T-helper 22 cell (primary cell): ENCODE data around the gene IQSEC1.

Experiments used
- DNase-seq: peaks from one replicate; pipeline ENCODE4 v3.0.0-alpha.2; 2020; ENCODE audit warnings: low read depth

The IQSEC1 gene

DNA sequence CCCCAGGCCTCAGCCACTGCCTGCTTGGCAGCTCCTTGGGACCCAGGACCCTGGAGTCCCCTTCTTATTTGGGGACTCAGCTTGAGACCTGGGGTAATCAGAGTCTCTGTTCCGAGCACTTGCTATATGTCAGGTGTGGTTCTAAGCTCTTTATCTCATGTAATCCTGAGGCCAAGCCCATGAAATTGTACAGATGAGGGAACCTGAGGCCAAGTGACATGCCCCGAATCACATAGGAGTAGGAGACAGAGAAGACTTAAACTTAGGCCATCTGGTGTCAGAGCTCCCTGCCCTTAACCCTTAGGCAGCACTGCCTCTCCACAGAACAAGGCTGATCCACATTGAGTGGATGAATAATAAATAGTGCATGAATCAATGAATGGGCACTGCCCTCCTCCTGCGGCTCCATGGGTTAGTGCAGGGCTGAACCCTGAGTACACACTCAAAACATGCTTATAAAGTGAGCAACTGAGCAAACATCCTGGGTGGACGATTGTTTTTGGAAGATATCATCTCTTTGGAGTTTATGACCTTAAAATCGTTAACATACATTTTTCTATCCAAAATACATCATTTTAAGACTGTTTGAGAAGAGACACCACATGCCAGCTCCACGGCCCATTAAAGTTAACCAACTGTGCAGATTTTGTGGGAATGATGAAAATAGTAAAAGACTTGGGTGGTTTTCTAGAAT is 33.2 kb upstream of the IQSEC1 start:
- DNase-seq: no peak

DNA sequence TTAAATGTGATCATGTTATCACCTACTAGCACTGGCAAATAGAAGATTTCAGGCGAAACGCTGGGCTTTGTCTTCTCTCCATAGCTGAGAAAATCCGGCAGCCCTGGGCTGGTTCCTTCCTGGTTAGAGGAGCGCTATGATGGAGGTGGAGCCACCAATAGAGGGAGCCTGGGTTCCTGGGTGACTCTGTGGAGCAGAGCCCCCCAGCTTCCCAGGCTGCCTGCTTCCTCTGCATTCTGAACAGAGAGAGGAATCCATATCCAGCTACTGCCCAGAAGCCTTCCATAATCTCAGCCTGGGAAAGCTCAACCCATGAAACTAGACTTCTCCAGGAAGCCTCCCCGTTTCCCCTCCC is 32.6 kb upstream of the IQSEC1 start:
- no peak for DNase-seq

DNA sequence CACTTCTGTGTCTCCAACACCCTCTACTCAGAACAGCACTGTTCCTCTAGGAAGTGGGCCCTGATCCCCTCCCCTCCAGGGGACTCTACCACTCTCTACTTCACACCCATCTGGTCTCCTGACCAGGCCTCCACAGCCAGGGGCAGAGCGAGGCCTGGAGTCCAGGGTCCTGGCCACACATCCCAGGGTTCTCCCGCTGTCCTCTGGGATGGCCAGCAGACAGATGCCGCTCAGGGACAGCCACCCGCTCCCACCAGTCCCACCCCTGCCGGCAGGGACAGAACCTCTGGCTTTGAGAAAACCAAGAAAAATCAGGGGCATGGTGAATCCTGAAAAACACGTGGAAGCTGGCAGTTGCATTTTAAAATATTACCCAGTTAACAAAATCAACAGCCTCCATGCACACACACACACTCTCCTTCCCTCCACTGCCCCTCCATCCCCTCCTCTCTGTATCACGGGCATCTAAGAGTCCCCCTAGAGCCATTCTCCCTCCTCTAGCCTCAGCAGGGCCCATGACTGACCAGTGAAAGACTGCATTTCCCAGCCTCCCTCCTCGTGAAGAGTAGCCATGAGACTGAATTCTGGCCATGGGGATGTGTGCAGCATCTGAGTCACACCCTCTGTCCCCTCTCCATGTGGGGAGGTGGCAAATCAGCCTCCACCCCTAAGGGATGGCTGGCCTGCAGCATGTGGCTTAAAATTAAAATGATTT is 32.1 kb upstream of the IQSEC1 start:
- no peak for DNase-seq

DNA sequence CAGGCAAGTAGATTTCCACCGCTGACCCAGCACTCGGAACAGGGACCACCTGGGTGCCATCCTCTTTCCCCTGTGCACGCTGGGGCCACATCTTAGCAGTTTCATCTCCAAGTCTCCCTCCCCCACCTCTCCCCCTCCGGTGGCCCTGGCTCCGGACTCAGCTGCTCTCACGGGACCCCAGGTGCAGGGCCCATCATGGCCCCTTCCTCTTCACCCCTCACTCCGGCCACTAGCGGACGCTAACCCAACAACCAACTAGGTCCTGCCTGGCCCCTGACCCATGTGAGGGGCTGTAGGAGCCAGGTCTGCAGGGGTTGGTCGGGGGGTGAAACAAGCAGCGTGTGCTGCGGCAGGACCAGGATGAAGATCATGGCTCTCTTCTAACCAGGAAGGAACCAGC is 31.3 kb upstream of the IQSEC1 start:
- no peak for DNase-seq

DNA sequence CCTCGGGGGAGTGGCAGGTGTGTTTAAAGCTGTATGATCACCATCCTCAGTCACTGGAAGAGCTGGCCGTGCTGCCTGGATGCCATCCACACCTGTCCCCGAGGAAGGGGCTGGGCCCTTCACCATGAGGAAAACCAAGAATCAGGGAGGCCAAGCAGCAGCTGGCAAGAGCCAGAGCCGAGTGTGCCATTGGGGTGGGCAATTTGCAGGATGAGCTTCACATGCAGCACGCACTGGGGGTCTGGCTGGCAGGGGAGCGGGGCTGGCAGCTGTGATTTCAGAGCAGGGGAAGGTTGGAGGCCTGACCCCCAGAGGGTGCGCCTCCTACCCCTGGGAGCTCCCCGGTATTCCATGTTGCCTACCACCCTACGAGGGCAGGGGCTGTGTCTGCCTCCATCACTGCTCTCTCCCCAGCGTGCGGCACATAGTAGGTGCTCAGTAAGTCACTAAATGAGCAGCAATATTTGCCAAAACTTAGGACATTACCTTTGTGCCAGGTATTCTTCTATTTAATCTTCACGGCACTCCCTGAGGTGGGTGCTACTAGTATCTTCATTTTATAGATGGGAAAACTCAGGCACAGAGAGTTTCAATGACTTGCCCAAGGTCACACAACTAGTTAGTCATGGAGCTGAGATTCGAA is 30.3 kb upstream of the IQSEC1 start:
- no peak for DNase-seq

DNA sequence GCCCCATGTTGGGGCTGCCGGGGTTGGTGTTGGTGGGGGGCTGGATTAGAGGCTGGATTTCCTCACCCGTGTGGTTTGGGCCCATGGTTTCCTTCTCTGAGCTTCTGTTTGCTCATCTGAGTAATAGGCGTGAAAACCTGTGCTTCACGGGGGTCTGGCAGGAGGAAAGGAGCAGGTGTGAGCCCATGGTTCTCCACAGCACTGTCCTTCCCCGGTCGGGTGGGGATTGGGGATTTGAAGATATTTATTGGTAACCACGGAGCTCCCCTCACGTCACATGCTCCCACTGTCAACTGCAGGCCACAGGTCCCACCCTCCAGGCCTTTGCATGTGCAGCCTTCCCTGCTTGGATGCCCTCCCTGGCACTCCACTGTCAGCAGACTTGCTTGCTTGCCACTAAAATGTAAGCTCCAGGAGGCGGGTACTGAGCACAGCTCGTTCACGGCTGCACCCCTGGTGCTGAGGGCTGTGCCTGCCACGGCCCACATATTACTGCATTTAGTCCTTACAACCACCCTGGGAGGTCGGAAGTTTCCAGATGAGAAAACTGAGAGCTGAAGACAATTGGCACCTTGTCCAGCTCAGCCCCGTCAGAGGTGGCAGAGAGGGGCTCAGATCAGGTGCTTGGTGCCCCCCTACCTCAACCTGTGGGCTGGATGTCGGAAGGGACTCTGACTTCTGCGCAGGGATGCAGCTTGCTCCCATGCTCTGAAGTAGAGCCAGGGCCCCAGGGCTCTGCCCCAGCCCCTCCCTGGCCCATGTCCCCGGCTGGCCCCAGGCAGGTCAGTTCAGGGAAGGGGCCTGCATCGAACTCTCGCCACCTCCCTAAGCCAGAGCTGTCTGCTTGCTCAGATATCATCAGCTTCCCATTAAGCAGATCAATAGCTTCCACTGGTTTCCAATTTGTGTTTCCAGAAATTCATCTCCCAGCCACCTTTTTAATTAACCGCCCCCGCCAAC is 29.4 kb upstream of the IQSEC1 start:
- DNase-seq: no peak

DNA sequence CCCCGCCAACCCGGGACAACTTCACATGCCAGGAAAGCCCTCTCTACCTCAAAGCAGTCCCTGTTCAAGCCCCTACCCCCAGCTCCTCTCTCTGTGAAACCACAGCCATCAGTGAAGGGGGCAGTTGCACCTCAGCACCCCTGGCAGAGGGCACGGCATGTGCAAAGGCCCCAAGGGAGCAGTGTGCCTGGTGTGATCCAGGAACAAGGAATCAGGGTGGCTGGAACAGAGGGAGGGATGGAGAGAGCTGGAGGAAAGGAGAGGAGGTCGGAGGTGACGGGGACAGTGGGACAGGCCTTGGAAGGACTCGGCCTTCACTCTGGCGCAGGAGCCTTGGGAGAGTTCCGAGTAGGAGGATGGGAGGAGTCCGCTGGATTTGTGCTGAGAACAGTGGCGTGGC is 26.5 kb upstream of the IQSEC1 start:
- DNase-seq: no peak

DNA sequence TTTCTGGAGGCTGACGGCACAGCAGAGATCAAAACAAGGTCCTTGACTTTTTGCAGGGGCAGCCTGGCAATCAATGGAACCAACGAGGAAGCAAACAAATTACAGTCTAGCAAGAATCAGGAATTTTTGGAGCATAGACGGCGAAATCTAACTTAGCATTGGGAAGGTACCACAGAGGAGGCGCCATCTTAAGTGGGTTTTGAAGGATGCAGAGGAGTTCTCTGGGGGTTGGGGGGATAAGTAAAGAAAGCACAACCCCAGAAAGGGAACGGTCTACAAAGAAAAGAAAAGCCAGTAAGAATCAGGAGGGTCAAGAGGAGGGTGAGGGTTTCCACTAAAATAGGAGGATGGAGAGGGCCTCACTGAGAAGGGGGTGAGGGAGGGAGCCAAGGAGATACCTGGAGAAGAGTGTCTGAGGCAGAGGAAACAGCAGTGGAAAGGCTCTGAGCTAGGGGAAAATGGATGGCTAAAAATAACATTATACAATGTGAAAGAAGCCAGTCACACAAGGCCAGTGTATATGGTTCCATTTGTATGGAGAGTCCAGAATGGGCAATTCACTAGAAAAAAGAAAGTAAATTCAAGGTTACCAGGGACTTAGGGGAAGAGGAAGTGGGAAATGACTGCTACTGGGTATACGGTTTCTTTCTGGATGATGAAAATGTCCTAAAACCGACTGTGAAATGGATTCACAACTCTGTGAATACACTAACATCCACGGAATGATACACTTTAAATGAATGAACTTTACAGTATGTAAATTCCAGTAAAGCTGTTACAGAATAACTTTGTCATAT is 25.2 kb upstream of the IQSEC1 start:
- DNase-seq: no peak

DNA sequence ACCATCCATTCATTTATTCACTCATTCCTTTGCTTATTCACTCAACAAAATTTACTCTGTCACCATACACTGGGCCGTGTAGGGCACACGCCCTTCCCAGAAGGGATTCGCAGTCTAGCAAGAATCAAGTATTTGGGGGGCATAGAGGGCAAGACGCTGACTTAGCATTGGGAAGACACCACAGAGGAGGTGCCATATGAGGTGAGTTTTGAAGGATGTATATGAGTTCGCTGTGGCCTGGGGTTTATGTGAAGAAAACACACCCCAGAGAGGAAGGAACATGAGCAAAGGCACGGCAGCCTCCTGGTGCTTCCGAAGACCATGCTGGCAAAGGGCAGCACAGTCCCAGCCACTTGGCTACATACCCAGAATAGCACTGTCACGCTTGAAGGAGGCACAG is 23.1 kb upstream of the IQSEC1 start:
- DNase-seq: no peak

DNA sequence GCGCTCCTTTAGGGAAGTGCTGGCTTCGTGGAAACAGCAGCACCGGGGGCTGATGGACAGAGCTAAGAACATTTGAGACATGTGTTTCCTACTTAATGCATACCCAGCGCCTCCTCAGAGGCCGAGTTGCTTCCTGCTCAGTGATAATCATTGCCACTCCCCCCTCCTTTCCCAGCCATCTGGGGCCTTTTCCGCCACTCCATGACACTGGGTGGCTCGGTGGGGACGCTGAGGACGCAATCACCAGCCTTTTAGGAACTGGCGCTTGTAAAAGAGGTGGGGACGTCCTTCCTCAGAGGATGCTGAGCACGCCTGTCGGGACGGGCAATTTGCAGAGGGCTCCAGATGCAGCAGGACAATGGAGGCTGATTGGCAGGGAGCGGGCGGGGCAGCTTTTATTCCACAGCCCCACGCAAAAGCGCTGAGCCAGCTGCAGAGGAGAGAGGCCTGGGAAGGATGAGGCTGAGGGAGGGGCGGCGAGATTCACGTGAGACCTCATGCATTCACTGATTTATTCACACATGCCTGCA is 22.2 kb upstream of the IQSEC1 start:
- no peak for DNase-seq

DNA sequence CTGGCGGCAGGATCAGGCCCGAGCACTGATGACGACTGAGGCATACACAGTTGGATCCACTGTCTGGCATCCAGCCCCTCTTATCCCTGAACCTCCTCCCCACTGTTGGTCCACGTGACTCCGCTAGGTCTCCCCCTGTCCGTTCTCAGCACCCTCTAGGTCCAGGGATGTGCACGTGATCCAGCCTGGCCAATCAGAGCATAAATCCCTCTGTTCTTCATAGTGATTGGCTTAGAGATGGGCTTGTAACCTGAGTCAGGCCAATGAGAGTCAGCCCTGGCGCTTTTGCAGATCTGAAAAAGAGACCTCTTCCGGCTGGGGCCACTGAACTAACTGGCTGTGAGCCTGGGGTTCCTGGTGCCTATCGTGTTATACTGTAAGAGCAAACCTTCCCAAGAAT is 20.5 kb upstream of the IQSEC1 start:
- no peak for DNase-seq

DNA sequence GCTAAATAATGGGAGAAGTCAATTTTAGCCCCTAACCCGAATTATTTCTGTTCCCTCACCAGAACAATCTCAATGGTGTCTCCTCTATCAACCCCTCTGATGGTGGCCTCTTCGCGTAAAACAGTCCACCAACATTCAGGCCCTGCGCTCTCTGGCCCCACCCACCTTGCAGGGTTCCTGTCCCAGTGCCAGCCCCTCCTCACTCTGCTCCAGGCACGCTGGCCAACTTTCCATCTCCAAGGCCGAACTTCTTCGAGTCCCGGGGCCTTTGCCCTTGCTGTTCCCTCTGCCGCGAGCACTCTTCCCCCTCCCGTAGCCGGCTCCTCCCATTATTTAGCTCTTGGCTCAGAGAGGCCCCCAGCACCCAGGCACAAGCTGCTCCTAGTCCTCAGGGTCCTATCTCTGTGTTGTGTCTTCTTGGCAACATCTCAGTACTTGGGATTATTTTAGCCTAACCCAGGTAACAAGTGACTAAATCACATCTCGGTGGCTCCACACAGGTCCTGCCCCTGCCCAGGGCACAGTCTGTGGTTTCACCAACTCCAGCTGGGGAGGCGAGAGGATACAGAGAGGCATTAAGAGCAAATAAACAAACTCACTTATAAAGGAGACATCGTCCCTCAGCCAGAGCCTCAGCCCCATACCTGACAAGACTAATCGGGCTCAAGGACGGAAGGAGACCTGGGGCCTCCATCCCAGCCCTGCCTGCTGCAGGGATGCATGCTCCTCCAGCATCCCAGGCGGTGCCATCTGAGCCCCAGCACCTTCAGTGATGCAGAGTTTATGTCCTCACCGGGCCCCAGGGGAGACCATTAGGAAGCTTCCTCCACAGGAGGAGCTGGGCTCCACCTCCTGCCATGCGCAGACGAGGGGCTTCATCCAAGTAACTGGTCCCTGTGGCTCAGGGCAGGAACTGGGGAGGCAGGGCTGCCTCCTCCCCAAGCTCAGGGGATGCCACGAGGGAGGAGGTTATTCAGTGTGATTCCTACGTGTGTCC is 19.7 kb upstream of the IQSEC1 start:
- DNase-seq: no peak

DNA sequence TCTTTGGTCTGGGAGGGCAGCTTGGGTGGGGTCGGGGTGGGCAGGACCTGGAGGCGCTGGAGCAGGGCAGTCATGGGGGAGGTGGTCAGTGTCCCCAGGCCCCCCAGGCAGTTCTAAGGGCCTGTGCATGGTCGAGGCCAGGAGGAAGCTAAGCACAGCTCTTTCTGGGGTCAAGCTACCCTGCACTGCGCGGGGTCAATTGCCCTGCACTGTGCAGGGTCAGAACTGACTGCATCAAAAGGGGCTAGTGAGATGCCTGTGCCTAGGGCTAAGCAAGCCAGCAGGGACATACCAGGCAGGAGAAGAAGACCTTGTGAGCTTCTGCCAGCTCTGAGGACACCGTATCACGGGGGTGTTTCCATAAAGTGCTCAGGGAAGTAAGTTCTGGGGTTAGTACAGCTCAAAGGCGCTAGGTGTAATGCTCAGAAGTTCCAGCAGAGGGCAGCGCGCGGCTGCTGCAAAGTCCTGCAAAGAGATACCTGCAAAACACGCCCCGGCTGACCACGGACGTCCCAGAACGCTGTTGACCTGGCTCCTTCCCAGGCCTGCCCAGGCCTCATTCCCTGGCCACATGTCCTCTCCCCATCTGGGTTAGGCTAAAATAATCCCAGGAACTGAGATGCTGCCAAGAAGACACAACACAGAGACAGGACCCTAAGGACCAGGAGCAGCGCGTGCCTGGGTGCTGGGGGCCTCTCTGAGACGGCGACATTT is 18.8 kb upstream of the IQSEC1 start:
- DNase-seq: peak; percentile 34

DNA sequence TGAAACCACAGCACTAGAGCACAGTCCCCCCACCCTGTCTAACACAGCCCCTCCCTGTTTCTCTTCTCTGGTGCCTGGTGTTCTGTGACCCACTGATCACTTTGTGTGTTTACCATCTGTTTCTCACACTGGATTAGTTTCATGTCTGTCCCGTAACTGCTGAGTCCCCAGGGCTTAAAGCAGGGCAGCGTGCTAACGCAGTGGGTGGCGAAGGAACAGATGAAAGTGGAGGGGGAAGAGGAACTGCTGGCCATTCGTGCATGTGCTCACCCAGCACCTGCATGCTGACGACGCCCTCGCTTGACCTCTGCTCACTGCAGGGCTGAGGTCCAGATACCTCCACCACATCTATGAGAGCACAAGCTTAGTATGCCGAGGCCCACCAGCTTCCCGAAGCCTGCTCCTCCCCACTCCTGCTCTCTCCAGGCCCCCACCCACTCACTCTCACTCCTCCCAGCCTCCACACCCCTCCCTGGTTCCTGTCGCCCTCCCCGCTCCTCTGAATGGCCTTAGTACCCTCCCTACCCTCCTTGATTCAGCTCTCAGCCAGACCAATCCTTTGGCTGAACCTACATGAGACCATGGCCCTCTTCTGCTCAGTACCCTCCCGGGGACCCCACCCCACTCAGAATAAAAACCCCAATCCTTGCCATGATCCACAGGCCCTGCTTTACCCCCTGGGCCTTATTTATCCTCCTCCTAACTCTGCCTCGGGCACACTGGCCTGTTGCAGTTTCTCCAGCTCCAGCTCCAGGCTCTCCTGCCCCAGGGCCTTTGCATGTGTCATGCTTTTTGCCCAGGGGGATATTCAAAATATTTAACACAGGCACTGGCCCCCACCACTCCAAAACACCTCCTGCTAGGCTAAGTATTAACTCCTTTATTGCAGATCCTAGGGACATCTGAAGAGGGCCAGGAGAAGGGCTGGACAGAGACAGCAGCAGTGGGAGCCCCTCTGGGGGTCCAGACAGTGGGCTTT is 15.1 kb upstream of the IQSEC1 start:
- no peak for DNase-seq

DNA sequence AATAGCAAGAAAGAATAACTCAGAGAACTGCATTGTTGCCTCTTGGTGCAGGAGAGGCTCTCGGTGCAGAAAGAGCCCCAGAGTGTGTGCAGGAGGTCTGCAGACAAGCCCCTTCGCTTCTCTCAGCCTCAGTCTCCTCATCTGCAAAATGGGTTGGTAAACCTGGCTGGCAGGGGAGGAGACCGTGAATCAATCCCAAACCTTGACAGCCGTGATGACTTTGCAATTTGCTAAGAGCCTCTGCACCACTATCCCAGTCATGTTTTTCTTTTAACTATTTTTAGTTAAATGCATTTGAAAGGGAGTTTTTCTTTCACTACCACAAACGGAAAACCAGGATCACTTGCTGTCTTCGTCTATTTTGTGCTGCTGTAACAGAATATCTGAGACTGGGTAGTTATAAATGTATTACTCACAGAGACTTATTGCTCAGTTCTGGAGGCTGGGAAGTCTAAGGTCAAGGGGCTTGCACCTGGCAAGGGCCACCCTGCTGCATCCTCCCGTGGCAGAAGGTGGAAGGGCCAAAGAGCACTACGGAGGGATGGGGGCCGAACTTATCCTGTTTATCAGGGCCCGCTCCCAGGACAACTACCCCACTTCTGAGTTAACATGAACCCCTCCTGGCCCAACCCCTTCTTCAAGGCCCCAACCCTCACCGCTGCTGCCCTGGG is 14.2 kb upstream of the IQSEC1 start:
- DNase-seq: no peak

DNA sequence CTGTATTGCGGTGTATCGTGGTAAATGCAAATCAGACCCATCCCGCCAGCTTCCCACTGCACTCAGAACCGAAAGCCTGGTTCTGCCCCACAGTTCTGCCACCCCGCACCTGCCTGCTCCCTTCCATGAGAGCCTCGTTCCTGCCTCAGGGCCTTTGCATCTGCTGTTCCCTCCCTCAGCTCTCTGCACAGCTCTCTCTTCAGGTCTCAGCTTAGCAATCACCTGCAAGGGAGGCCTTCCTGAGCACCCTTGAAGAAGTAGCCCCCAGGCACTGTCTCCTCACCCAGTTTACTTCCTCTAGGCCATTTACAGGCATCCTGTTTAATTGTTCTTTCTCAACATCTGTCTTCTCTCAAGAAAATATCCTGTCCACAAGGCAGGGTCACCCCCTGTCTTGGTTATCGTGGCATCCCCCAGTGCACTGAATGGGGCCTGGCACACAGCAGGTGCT is 13.3 kb upstream of the IQSEC1 start:
- no peak for DNase-seq

DNA sequence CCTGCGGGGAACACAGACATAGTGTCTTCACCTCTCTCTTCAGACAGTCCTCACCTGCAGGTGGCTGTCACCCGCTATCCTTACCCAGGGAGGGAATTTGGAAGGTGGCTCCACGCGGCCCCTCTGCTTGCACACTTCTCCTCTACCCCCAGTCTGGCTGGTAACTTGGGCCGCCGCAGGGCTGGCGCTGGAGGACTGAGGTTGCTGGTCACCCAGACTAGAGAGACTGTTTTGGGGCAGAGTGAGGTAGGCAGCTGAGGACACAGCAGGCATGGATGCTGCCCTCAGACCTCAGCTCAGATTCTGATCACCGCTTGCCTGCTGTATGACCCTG is 12.6 kb upstream of the IQSEC1 start:
- DNase-seq: no peak
